Mucosa of descending colon (tissue), 3 donors: Measurements from ENCODE around the gene RAD51B. TPM values are rescaled to one million over a fixed set of nuclear protein-coding genes. Genes with fewer than 3 reads are reported as not detected.
"Not testable (repeated sequence)": the region's sequence is repeated elsewhere in the genome, so short reads cannot be mapped to it uniquely, and the experiment has no call there.

Experiments used
- ATAC-seq: fragments of 200-7000 bp; cut with Tn5 transposase; one replicate; pipeline ENCODE4 v1.9.1; 2020; ENCODE audit warnings: mild to moderate bottlenecking, moderate library complexity
- DNase-seq, 3 donors: peaks; one replicate each; pipeline ENCODE4 v3.0.0-alpha.2; 2020
- H3K36me3 ChIP-seq: fragments of 200-600 bp; one replicate; pipeline ENCODE4 v1.8.0; 2021; ENCODE audit warnings: low read depth, mild to moderate bottlenecking
- H3K4me1 ChIP-seq: fragments of 200-600 bp; one replicate; pipeline ENCODE4 v1.8.0; 2021; ENCODE audit warnings: low read depth, mild to moderate bottlenecking
- H3K4me3 ChIP-seq: fragments of 200-600 bp; one replicate; pipeline ENCODE4 v1.8.0; 2021; ENCODE audit warnings: mild to moderate bottlenecking
- H3K9me3 ChIP-seq: fragments of 200-600 bp; one replicate; pipeline ENCODE4 v1.8.0; 2021; ENCODE audit warnings: mild to moderate bottlenecking
- CTCF ChIP-seq: fragments of 200-600 bp; IDR thresholded peaks from one replicate; pipeline ENCODE4 v1.8.0; 2022; ENCODE audit warnings: antibody characterized with exemption, mild to moderate bottlenecking
- intact Hi-C, 2 donors: fragments of 100-400 bp; cut with DNase I in 1 of 2; cut with micrococcal nuclease in 1 of 2; formaldehyde crosslinking; loops; one replicate each; pipeline versions ENCODE4 v1.11.0 to v1.11.1; 2022; cut with DNase I, micrococcal nuclease
- total RNA-seq, 3 donors: library from RNA; stranded (reverse); fragmentation: NEBNext Ultra II Directional in 2 of 3; extraction: Animal tissue kit (Norgen Biotek cat#: 25700) in 2 of 3; gene quantifications; one replicate each; pipeline versions ENCODE4 v1.2.1 to v1.2.4, GENCODE V29; 2021 to 2023
- donor health status: DM: no; HTN: no; CAD: no; lungs with moderate emphysema.
- donor health status: DM: no; HTN: no; CAD: no.
- donor health status: DM: no; HTN: yes; CAD: no.

Gene RAD51B
- total RNA-seq, 3 donors from 2014 or later: 15.8 to 23.3 (median 20.9) TPM

DNA sequence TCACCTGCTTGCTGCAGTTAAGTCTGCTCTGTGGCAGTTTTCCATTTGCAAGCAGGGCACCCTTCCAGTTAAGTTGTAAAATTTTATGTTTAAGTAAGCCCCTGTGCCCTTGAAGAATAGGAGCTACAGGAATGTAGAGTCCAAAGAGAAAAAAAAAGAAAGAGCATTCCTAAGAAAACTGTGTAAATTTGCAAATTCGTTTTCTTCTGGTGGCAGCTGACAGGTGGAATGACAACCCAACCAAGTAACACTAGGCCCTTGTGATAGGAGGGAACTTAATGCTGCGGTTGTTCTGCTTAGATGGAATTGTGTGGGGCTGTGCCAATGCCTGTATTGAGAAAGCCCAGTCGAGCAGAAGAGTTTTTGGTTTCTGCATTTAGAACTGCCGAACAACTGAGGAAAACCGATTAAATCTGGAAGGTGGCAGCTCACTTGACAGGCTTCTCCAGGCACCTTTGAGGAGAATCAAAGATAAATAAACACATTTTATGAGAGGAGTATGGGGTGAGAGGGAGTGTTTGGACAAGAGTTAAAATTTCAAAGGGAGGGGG is 280.0 kb downstream of the RAD51B start:
- no peaks in the 10 kb centered on the region for H3K36me3 ChIP-seq
- H3K9me3 ChIP-seq: peaks cover 26% of the 10 kb centered on the region
- ATAC-seq (no peak), DNase-seq (no peak)
- H3K4me1 ChIP-seq: no peaks in the 10 kb centered on the region
- intact Hi-C loops: no loop called here
- no peak overlapping the region for H3K4me3 ChIP-seq
- TF ChIP-seq CTCF: no peak

- H3K4me3 ChIP-seq, H3K36me3 ChIP-seq, DNase-seq, intact Hi-C loops, ATAC-seq, H3K4me1 ChIP-seq: not testable (repeated sequence)
- peaks cover 26% of the 10 kb centered on the region for H3K9me3 ChIP-seq
Measured at GRCh38 chr14:68101715-68102301, 282.2 kb downstream of the RAD51B start.

GRCh38 chr14:68103853-68104252 is 284.3 kb downstream of the RAD51B start:
- TF ChIP-seq CTCF: no peak
- peaks cover 26% of the 10 kb centered on the region for H3K9me3 ChIP-seq
- DNase-seq (no peak), ATAC-seq (no peak)
- intact Hi-C loops: no loop called here
- H3K4me3 ChIP-seq: no peak overlapping the region
- H3K4me1 ChIP-seq: no peaks in the 10 kb centered on the region
- no peaks in the 10 kb centered on the region for H3K36me3 ChIP-seq

- no peaks in the 10 kb centered on the region for H3K36me3 ChIP-seq
- intact Hi-C loops: no loop called here
- no peak for DNase-seq
- peaks cover 26% of the 10 kb centered on the region for H3K9me3 ChIP-seq
- no peaks in the 10 kb centered on the region for H3K4me1 ChIP-seq
- no peak for TF ChIP-seq CTCF
- H3K4me3 ChIP-seq: no peak overlapping the region
- no peak for ATAC-seq
Measured at GRCh38 chr14:68104518-68104917, 284.9 kb downstream of the RAD51B start.

DNA sequence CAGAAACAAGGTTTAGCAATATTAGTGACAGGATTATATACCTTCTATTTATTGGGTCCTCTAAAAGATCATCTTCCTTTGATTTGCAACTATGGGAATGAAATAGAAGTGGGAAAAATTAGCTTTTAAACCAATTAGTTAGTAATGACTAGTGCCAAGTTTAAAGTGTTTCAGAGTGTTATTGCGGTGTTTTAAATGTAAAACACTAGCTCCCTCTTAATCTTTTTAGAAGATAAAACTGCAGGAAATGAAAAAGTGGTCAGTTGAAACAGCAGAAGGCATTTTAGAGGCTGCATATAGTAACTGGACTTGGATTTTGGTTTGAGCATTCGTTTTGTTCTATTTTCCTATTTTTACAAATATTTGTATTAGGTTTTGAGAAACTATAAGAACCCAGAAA is 286.2 kb downstream of the RAD51B start:
- ATAC-seq (no peak), DNase-seq (no peak)
- Histone ChIP-seq H3K4me1 (no peaks in the 10 kb centered on the region), H3K36me3 (no peaks in the 10 kb centered on the region), H3K4me3 (no peak overlapping the region), H3K9me3 (peaks cover 20% of the 10 kb centered on the region)
- no peak for TF ChIP-seq CTCF
- intact Hi-C loops: no loop called here

- DNase-seq: no peak
- no peaks in the 10 kb centered on the region for H3K36me3 ChIP-seq
- peaks cover 13% of the 10 kb centered on the region for H3K9me3 ChIP-seq
- no peaks in the 10 kb centered on the region for H3K4me1 ChIP-seq
- no peak overlapping the region for H3K4me3 ChIP-seq
- intact Hi-C loops: no loop called here
- ATAC-seq: no peak
- TF ChIP-seq CTCF: no peak
Measured at GRCh38 chr14:68106456-68106855, 286.9 kb downstream of the RAD51B start.
